BLaER1 treated with 17β-estradiol and CSF1 and Interleukin-3, amounts not matched to agents 10 nM and 100 nM (cell line): Measurements from ENCODE around the gene ASIC4.

Experiments
- H3K27ac ChIP-seq, 11 experiments: shearing (Covaris generic); formaldehyde crosslinking; 2 replicates each; pipeline ENCODE4 v1.8.1; 2022
- H3K27me3 ChIP-seq, 11 experiments: shearing (Covaris generic); formaldehyde crosslinking; 2 replicates each; pipeline ENCODE4 v1.8.1; 2022
- H3K36me3 ChIP-seq, 11 experiments: shearing (Covaris generic); formaldehyde crosslinking; 2 replicates each; pipeline ENCODE4 v1.8.1; 2022
- H3K4me1 ChIP-seq, 10 experiments: shearing (Covaris generic); formaldehyde crosslinking; 2 replicates each; pipeline ENCODE4 v1.8.1; 2022
- H3K4me2 ChIP-seq, 11 experiments: shearing (Covaris generic); formaldehyde crosslinking; 2 replicates each; pipeline ENCODE4 v1.8.1; 2022
- H3K4me3 ChIP-seq, 10 experiments: shearing (Covaris generic); formaldehyde crosslinking; 2 replicates each; pipeline ENCODE4 v1.8.1; 2022
- H3K9ac ChIP-seq, 11 experiments: shearing (Covaris generic); formaldehyde crosslinking; 2 replicates each; pipeline ENCODE4 v1.8.1; 2022
- H3K9me3 ChIP-seq, 11 experiments: shearing (Covaris generic); formaldehyde crosslinking; replicated peaks in 1 of 11; 2 replicates each; pipeline ENCODE4 v1.8.1; 2022
- H4K20me1 ChIP-seq, 11 experiments: shearing (Covaris generic); formaldehyde crosslinking; 2 replicates each; pipeline ENCODE4 v1.8.1; 2022
- Cebpa-rat ChIP-seq, 11 experiments: shearing (Covaris generic); IDR thresholded peaks; 2 replicates each; pipeline ENCODE4 v1.8.1; 2022

Gene ASIC4

GRCh38 chr2:219506802-219507526, 7.3 kb upstream of the ASIC4 start:
- Histone ChIP-seq H3K4me2 (no peak overlapping the region), H4K20me1 (peaks cover 0 to 65% (median 0%) of the 10 kb centered on the region in 11 experiments; a peak in 8 of 22 replicates), H3K27me3 (peaks cover 0 to 25% (median 0%) of the 10 kb centered on the region in 11 experiments; a peak in 7 of 22 replicates), H3K9ac (0 out of 22 replicates have a peak overlapping the region, but pooled peaks of 1 of the 11 experiments have one; percentile 29), H3K27ac (no peak overlapping the region), H3K4me3 (no peak overlapping the region), H3K4me1 (peaks cover 14 to 43% (median 35%) of the 10 kb centered on the region in 10 experiments), H3K9me3 (no peaks in the 10 kb centered on the region), H3K36me3 (peaks cover 0 to 54% (median 37%) of the 10 kb centered on the region in 11 experiments; a peak in 12 of 22 replicates)
- TF ChIP-seq Cebpa-rat (IDR thresholded peaks at IDR 0.05), result no peak

GRCh38 chr2:219507581-219508443, 6.5 kb upstream of the ASIC4 start:
- H3K4me2 ChIP-seq, result peak overlapping the region in 3 of 11 experiments; percentile 3 to 21 (median 18); a peak in 3 of 22 replicates
- H3K36me3 ChIP-seq, result peaks cover 0 to 45% (median 37%) of the 10 kb centered on the region in 11 experiments; a peak in 12 of 22 replicates
- peaks cover 20 to 51% (median 44%) of the 10 kb centered on the region in 10 experiments for H3K4me1 ChIP-seq
- peaks cover 0 to 33% (median 3%) of the 10 kb centered on the region in 11 experiments; a peak in 9 of 22 replicates for H3K27me3 ChIP-seq
- no peak for TF ChIP-seq Cebpa-rat (IDR thresholded peaks at IDR 0.05)
- H3K4me3 ChIP-seq, result no peak overlapping the region
- H4K20me1 ChIP-seq, result peaks cover 0 to 74% (median 4%) of the 10 kb centered on the region in 11 experiments; a peak in 12 of 22 replicates
- no peak overlapping the region for H3K9ac ChIP-seq
- no peaks in the 10 kb centered on the region for H3K9me3 ChIP-seq
- no peak overlapping the region for H3K27ac ChIP-seq

- TF ChIP-seq Cebpa-rat (IDR thresholded peaks at IDR 0.05), result no peak
- Histone ChIP-seq H3K9me3 (no peaks in the 10 kb centered on the region), H3K9ac (no peak overlapping the region), H3K27ac (no peak overlapping the region), H3K36me3 (peaks cover 0 to 40% (median 35%) of the 10 kb centered on the region in 11 experiments; a peak in 12 of 22 replicates), H3K4me2 (peak overlapping the region in 3 of 11 experiments; percentile 3 to 21 (median 18); a peak in 3 of 22 replicates), H3K4me1 (peaks cover 26 to 57% (median 50%) of the 10 kb centered on the region in 10 experiments), H3K4me3 (no peak overlapping the region), H3K27me3 (peaks cover 0 to 39% (median 8%) of the 10 kb centered on the region in 11 experiments; a peak in 12 of 22 replicates), H4K20me1 (peaks cover 0 to 79% (median 9%) of the 10 kb centered on the region in 11 experiments; a peak in 13 of 22 replicates)
Measured at GRCh38 chr2:219508444-219508734, 5.9 kb upstream of the ASIC4 start.

- peak overlapping the region in 3 of 11 experiments; percentile 3 to 44 (median 3); a peak in 3 of 22 replicates for H3K9ac ChIP-seq
- H3K27me3 ChIP-seq, result peaks cover 0 to 47% (median 14%) of the 10 kb centered on the region in 11 experiments; a peak in 13 of 22 replicates
- no peak for TF ChIP-seq Cebpa-rat (IDR thresholded peaks at IDR 0.05)
- peaks cover 0 to 82% (median 10%) of the 10 kb centered on the region in 11 experiments; a peak in 14 of 22 replicates for H4K20me1 ChIP-seq
- H3K4me2 ChIP-seq, result peak overlapping the region; percentile 56 to 96 (median 85)
- H3K4me3 ChIP-seq, result 0 out of 20 replicates have a peak overlapping the region, but pooled peaks of 2 of the 10 experiments have one; percentile 5 to 18
- no peak overlapping the region for H3K27ac ChIP-seq
- peaks cover 0 to 32% (median 27%) of the 10 kb centered on the region in 11 experiments; a peak in 12 of 22 replicates for H3K36me3 ChIP-seq
- peaks cover 34 to 65% (median 58%) of the 10 kb centered on the region in 10 experiments for H3K4me1 ChIP-seq
- no peaks in the 10 kb centered on the region for H3K9me3 ChIP-seq
Measured at GRCh38 chr2:219508971-219509779, 5.1 kb upstream of the ASIC4 start.

- Histone ChIP-seq H3K27me3 (peaks cover 0 to 55% (median 19%) of the 10 kb centered on the region in 11 experiments; a peak in 13 of 22 replicates), H3K4me2 (peak overlapping the region; percentile 56 to 96 (median 85)), H3K4me3 (peak overlapping the region in 5 of 10 experiments; percentile 2 to 43 (median 18); a peak in 3 of 20 replicates), H3K9ac (peak overlapping the region in 6 of 11 experiments; percentile 0 to 44 (median 17); a peak in 4 of 22 replicates), H3K27ac (no peak overlapping the region), H3K36me3 (peaks cover 0 to 25% (median 20%) of the 10 kb centered on the region in 11 experiments; a peak in 11 of 22 replicates), H3K9me3 (no peaks in the 10 kb centered on the region), H4K20me1 (peaks cover 0 to 82% (median 16%) of the 10 kb centered on the region in 11 experiments; a peak in 16 of 22 replicates), H3K4me1 (peaks cover 36 to 73% (median 65%) of the 10 kb centered on the region in 10 experiments)
- TF ChIP-seq Cebpa-rat (IDR thresholded peaks at IDR 0.05), result no peak
Measured at GRCh38 chr2:219509780-219510511, 4.3 kb upstream of the ASIC4 start.

- TF ChIP-seq Cebpa-rat (IDR thresholded peaks at IDR 0.05), result no peak
- H3K4me1 ChIP-seq, result peaks cover 36 to 79% (median 71%) of the 10 kb centered on the region in 10 experiments
- H3K27me3 ChIP-seq, result peaks cover 0 to 61% (median 20%) of the 10 kb centered on the region in 11 experiments; a peak in 13 of 22 replicates
- peak overlapping the region; percentile 56 to 96 (median 85) for H3K4me2 ChIP-seq
- no peak overlapping the region; a peak in 1 of 22 replicates for H3K27ac ChIP-seq
- peaks cover 0 to 82% (median 19%) of the 10 kb centered on the region in 11 experiments; a peak in 16 of 22 replicates for H4K20me1 ChIP-seq
- H3K4me3 ChIP-seq, result peak overlapping the region in 3 of 10 experiments; percentile 18 to 43 (median 26); a peak in 2 of 20 replicates
- no peaks in the 10 kb centered on the region for H3K9me3 ChIP-seq
- H3K36me3 ChIP-seq, result peaks cover 0 to 18% (median 13%) of the 10 kb centered on the region in 11 experiments; a peak in 11 of 22 replicates
- H3K9ac ChIP-seq, result peak overlapping the region in 3 of 11 experiments; percentile 31 to 42 (median 32); a peak in 4 of 22 replicates
Measured at GRCh38 chr2:219510512-219511135, 3.7 kb upstream of the ASIC4 start.
